ENCODE measurements around the gene ZCCHC17.
"Not testable (repeated sequence)": the region's sequence is repeated elsewhere in the genome, so short reads cannot be mapped to it uniquely, and the experiment has no call there.

Gene ZCCHC17

DNA sequence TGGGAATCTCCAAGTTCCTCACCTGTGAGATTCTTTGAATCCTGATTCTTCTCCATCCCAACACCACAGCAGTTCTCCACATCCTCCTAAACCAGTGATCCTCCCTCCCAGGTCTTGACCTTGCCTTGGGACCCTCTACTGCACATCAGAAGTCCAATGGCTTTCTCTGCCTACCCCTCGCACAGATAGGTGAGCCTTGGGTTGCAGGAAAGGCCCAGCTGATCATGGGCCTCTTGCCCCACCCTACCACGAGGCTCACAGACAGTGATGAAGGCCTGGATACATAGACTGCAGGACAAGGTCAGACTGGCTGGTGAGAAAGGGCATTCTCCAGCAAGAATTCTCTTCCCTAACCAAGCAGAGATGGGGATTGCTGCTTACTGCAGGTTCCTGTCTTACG is 75.2 kb downstream of the ZCCHC17 start:
- no peak for DNase-seq

DNA sequence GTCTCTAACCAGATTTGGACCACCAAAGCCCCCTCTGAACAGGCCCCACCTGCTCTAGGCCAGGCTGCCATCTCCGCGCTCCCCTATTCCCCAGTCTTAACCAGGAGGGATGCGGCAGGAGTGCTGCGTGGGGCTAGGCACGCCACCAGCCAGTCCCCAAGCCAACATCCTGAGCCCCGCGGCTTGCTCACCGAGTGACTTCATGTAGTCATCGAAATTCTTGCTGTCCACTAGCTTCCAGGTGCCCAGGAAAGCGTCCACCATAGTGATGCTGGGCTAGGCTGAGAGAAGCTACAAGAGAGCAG is 75.9 kb downstream of the ZCCHC17 start:
- no peak for DNase-seq

DNA sequence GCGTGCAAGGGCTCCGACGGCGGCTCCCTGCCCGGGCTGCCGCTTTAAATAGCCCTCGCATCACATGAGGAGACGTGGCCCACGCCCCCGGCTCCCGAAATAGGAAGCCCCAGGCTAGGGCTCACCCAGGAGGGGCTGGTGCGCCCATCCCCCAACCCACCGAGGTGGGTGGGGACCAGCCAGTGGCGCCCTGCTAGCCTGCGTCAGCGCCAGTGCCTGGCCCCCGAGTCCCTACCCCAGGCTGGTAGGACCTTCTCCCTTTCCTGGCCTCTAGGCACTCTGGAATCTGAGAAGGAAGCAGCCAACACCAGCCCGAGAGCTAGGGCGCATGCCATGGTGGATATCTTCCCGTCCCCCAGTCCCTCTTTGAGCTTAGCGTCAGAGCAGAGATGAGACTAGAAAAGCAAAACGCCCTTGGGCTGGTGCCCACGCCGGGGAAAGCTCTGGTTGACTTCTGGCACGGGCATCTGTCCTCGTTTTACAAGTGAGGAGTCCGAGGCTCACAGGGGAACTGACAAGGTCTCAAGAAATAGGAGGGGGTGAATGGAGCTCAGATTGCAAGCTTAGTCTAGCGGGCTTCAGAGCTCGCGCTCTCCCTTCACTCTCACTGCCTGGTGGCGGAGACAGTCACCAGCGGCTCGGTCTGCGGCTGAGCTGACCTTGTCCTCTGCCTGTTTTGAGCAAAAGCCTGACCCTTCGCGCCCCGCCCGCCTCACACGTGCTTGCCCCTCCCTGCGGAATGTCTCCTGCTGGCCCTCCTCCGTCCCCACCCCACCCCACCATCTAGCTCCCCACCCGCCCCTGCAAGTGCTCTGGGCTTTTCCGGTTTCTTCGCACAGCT is 76.4 kb downstream of the ZCCHC17 start, which contains the start of gene FABP3:
FABP3 (minus strand) TSS at position 21 of the 841 bp plus-strand sequence. CDS start 62 bp downstream, outside the sequence.
- DNase-seq: no peak

DNA sequence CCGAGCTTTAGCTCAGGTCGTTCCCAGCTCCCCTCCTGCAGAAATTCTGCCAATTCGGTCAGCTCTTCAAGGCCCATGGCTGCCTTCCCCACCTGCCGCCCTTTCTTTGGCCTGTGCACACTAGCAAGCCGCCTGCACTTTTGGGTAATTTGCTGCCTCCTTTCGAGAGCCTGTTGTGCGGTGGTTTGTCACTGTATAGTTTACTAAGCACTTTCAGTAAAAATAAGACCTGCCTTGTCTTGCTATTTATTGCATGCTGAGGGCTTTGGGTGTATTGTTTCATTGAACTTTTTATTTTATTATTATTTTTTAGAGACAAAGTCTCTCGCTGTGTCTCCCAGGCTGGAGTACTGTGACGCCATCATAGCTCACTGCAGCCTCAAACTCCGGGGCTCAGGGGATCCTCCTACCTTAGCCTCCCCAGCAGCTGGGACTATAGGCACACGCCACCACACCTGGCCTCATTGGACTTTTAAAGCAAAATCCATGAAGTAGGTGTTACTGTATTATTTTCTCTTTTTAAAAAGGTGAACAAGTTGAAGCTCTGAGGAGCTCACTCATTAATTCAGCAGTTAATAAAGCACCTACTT is 77.2 kb downstream of the ZCCHC17 start:
- no peak for DNase-seq

DNA sequence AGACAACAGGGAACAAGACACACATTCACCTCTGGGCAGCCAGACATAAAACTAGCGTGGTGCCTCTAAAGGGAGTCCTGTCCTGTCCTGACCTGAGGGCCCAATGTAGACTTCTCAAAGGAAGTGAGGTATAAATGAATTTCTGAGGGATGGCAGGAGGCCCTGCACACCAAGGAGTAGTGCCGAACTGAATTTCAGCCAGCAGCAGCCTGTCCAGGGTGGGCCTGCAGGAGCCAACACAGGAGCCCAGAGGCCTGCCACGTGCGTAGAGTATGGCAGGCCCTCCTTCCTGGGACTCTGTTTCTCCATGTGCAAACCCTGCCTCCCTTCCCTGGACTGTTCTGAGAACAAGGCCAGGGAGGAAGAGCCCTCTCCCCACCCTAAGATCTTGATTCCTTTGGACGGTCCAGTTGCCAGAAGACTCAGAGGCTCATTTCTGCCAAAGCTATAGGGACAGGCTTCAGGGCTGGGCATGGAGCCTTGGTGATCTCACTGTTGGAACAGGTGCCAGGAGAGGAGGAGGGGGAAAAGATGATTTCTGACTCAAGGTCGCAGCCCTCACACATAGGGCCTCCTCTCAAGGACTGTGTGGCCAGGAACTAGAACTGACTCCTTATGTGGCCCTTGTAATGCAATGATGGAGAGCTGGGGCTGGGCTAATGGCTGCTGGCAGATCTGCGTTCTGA is 77.8 kb downstream of the ZCCHC17 start:
- DNase-seq: no peak

DNA sequence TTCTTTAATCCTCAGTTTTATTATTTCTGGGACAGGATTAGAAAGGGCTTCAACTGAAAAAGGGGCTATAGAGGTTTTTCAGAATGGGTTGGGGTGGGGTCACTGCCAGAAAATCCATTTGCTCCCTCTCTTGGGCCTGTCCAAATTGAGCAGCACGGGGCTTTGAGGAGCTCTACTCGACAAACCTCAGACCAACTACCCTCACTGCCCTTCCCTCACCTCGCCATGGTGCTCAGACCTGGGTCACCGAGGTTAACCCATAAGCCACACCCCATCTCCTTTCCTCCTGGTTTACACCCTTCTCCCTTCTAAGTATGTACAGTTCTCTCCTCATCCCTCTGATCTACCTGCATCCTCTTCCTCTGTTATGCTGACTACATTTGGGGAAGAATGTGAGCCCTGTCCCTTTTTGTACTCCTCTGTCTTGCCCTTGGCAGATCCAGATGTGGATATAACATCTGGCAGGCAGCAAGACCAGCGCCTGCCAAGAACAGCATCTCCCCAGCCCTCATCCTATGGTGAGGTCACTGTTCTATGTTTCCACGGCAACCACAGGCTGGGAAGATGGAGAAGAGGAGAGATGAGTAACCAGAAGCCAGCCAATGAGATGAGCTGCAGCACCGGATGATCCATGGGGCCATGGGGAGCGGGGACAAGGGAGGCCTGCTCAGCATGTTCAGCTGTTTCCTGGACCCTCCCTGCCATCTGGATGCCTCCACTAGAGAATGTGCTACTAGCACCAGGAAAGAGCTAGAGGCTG is 79.7 kb downstream of the ZCCHC17 start:
- no peak for DNase-seq

DNA sequence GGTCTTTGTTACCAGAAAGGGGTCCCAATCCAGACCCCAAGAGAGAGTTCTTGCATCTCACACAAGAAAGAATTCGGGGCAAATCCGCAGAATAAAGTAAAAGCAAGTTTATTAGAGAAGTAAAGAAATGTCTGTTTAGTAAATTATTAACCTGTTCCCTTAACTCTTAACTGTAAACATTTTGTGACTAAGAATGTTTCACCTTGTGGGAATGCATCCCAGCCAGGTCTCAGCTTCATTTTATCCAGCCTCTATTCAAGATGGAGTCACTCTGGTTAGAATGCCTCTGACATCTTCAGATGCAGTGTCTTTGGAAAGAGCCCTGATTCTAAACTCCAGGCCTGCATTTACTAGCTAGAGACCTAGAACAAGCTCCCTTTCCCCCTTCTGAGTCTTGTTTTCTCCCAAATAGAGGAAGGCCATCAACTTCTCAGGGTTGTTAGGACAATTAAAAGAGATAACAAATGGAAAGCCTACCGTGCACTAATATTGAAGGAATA is 80.6 kb downstream of the ZCCHC17 start:
- no peak for DNase-seq

DNA sequence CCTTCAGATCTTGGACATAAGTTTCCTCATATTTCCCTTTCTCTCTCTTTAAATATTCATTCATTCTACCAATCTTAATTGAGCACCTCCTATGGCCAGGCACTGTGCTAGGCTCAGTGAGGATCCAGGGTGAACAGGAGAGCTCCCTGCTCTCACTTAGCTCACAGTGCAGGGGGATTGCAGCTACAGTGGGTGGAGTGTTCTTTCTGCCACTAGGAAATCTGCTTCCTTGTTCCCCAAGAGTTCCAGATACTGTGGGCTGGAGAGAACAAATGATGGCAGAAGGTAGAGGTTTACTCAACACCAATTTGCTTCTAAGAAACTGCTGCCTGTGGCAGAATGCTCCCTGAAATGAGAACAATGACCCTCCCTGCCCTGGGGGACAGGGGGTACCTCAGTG is 81.2 kb downstream of the ZCCHC17 start:
- no peak for DNase-seq

DNA sequence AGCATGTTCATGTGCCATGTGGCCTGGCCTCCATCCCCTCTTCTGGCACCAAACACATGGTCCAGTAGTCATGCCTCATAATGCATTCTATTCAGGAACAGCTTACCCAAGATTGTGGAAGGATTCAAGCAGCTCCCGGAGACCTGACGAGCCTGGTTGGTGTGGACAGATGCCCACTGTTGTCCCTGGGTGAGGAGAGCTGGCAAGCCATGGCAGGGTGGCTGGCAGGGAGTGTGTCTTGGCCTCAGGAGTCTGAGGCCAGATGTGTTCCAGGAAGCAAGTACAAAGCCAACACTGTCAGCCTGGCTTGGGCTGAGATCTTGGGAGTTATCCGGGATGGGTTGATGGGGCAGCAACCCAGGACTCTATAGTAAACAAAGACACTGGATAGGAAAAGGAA is 83.3 kb downstream of the ZCCHC17 start:
- DNase-seq: no peak

DNA sequence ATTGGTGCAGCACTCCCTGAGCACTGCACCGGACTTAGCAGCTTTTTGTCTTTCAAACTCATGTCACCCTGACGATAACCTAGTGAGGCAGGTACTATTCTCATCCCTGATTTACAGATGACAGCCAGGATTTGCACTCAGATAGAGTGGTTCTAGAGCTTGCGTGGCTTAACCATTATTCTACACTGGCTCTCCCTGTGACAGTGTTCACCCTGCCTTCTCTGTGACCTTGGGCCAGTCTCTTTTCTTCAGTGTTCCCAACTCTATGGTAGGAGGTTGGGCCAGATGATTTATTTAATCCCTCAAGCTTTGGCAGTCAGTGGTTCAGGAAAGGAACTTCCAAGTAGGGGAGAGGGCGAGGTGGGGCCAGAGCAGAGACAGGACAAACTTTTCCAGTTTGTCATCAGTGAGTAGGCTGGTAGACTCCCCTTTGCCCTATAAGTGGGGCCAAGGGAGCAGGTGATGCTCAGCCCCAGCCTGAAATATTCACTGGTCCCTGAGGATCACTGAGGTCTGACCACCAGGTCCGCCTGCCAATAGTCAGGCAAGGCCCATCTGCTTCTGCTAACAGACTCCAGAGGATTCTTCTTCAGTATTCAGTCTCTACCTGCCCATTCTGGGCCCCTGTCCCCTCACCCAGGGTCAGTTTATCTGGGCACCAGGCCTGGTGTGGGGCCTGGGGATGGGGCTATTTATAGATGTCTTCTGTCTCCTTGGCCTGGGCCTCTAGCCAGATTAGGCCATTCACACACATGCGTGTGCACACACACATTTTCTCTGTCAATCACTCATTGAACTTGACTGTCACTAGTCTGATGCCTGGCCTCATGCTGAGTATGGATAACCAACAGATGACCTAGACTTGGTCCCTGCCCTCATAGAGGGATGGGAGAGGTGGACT is 84.8 kb downstream of the ZCCHC17 start:
- no peak for DNase-seq

DNA sequence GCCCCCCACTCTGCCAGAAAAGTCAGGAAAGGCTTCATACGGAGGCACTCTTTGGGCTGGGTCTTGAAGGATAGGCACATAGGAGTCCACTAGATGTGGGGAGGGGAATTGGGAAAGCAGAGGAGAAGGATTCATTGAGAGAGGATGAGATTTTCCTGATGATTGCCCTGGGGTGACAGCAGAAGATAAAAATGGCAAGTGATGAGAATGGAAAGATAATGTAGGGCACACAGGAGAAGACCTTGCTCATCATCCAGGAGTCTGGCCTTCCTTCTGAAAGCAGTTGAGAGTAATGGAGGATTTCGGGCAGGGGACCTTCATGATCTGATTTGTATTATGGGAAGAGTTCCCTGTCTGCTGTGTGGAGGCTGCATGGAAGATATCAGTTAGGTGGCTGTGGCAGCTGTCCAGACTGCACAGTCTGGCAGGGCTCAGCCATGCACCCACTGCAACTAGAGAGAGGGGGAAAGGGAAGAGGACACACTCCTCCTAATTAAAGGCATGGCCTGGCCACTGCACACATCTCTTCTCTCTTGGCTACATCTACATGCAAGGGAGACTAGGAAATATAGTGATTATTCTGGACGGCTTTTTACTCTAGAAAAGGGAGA is 85.7 kb downstream of the ZCCHC17 start:
- DNase-seq: no peak

DNA sequence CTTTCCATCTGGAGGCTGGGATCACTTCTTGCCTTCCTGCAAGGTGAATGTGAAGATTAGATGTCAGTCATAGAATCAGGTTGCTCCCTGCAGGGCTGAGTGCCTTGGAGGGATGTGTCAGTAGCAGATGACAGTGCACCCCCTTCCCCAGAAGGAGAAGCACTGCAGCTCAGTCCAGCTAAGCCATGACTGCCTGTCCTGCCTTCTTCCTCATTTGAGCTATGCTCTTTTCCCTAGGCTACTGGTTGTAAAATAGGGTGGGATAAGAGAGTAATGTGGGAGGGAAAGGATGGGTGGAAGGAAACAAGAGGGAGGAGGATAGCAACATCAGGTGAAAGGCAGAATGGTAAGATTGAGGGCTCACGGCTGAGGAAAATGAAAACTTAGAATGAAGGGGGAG is 87.1 kb downstream of the ZCCHC17 start:
- no peak for DNase-seq

DNA sequence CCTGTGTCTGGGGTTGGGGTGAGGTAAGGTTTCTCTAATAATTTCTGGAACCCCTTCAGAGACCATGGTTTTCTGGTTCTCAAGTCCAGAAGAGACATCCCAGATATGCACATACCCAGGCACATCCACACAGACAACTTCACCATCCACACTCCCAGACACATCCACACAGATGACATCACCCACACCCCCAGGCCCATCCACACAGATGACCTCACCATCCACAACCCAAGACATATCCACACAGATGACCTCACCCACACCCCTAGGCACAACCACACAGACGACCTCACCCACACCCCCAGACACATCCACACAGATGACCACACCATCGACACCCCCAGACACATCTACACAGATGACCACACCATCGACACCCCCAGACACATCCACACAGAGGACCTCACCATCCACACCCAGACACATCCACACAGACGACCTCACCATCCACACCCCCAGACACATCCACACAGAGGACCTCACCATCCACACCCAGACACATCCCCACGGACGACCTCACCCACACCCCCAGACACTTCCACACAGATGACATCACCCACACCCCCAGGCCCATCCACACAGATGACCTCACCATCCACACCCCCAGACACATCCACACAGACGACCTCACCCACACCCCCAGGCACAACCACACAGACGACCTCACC is 89.9 kb downstream of the ZCCHC17 start:
- DNase-seq: not testable (repeated sequence)

DNA sequence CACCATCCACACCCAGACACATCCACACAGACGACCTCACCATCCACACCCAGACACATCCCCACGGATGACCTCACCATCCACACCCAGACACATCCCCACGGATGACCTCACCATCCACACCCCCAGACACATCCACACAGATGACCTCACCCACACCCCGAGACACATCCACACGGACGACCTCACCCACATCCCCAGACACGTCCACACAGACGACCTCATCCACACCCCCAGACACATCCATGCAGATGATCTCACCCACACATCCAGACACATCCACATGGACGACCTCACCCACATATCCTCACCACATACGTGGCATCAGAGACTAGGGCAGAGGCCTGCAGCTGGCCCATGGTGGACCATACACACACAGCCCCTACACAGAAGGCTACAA is 90.8 kb downstream of the ZCCHC17 start:
- DNase-seq: peak in 1 of 2 donors; percentile 4

DNA sequence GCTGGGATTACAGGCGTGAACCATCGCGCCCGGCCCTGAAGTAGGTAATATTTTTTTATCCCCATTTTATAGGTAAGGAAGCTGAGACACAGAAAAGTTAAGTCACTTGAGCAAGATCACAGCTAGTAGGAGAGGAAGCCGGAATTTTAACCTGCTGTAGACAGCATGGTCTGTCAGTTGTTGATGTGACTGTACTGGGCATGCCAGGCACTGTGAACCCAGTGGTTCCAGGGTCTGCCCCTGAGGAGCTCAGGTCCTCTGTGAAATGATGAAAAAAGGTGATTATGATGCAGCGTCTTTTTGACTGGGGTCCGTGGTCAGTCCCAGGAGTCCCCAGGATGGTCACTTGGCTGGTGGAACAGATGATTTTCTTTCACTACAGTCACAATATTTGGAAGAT is 92.8 kb downstream of the ZCCHC17 start:
- DNase-seq: no peak

DNA sequence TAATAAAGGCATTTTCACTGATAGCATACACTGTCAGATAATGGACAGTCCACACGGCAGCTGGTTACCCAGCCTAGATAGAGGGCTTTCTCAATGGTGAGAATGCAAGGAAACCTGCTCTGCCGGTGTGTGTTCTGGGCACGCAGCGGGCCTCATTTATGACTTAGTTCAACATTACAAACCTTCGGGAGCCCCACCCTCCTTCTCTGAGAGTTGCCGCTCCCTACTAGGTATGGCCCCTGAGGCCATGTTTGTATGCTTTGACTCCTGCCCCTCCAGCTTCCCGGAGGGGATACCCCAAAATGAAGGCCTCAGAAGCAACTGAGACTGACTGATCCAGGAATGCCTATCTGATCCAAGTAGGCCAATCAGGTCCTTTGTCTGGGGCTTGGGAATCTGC is 93.2 kb downstream of the ZCCHC17 start:
- DNase-seq: no peak

DNA sequence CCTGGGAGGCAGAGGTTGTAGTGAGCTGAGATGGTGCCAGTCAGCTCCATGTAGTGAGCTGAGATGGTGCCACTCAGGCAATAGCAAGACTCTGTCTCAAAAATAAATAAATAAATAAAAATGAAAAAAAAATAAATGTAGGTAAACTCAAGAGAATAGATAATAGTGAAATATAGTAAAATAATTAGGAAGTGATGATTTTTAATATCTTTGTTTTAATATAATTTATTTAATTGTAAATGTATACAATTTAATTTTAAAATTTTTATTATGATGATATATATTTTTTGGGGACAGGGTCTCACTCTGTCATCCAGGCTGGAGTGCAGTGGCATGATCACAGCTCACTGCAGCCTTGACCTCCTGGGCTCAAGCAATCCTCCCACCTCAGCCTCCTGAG is 96.6 kb downstream of the ZCCHC17 start:
- DNase-seq: no peak

DNA sequence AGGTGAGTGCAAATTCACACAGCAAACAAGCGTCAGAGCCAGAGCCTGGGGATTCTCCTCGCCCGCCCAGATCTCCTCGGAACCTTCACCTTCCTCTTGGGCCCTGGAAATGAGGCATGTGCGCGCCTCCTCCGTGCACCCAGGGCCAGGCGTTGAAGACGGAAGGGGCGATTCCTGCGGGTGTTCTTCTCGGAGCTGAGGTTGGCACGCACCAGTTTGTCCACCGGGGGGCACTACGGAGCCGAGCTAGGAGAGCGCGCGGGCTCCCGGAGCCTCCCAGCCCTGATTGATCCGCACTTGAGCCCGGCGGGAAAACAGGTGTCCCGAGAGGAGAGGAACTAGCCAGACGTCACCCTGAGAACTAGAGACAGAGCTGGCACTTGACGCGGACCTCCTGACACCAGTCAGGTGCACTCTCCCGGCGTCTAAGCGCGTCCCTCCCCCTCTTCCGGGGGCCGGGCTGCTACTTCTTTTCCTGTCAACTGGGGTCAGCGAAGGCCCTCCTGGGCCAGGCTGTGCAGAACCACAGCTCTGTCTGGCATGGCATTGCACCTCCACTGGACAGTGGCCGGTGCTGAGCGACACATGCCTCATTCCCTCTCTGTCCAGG is 97.9 kb downstream of the ZCCHC17 start:
- DNase-seq: peak; percentile 57

DNA sequence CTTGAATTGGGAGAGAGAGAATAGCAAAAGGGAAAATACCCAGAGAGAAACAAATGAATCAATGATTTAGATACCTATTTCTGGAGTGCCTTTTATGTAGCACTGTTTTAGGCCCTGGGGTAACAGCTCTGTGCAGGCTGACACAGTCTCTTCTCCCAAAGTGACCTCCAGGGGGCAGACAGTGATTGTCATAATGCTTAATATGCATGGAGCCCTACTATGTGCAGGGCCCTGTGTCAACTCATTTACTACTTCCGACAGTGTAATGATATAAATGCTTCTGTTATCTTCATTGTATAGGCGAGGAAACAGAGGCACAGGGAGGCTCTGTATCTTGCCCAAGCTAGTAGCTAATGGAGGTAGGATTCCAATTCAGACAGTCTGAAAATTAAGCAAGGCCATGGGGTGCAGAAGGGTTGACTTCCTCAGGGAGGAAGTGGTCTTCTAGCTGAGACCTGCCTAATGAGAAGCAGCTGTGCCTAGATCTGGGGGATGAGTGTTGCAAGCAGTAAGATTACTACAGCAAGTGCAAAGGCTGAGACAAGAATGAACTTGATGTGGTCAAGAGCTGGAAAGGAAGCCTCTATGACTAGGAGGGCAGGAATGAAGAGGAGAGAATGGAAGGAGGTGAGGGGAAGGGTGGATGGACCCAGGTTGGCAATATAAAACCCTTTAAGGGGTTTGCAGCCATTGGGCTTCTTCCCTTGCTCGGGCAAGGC is 100.0 kb downstream of the ZCCHC17 start:
- no peak for DNase-seq
